Epithelial cell of esophagus (primary cell): Measurements from ENCODE around the gene PTGES3L.
"Not testable (repeated sequence)": the region's sequence is repeated elsewhere in the genome, so short reads cannot be mapped to it uniquely, and the experiment has no call there.

Experiments used
- DNase-seq: peaks from one replicate; pipeline ENCODE4 v3.0.0; 2010; ENCODE audit warnings: low read depth
- H3K4me3 ChIP-seq: 2 replicates; pipeline ENCODE4 v1.5.1; 2011; ENCODE audit warnings: mild to moderate bottlenecking, low read length, control low read depth
- CTCF ChIP-seq: IDR thresholded peaks from 2 replicates; pipeline ENCODE4 v1.5.1; 2011; ENCODE audit warnings: low read depth, mild to moderate bottlenecking, low read length, control low read depth, inconsistent platforms; ENCODE audit not compliant: insufficient read depth; ENCODE audit errors: missing control alignments

Gene PTGES3L

GRCh38 chr17:42924891-42925290, 55.0 kb downstream of the PTGES3L start:
- no peak for DNase-seq
- TF ChIP-seq CTCF = no peak
- H3K4me3 ChIP-seq = no peak overlapping the region

GRCh38 chr17:42923472-42923871, 56.4 kb downstream of the PTGES3L start:
- not testable (repeated sequence) for H3K4me3 ChIP-seq, DNase-seq

- no peak for DNase-seq
- no peak for TF ChIP-seq CTCF
- no peak overlapping the region for H3K4me3 ChIP-seq
Measured at GRCh38 chr17:42922294-42922693, 57.6 kb downstream of the PTGES3L start.

- no peak for TF ChIP-seq CTCF
- H3K4me3 ChIP-seq = no peak overlapping the region
- no peak for DNase-seq
Measured at GRCh38 chr17:42920922-42921321, 59.0 kb downstream of the PTGES3L start.

- TF ChIP-seq CTCF = no peak
- no peak for DNase-seq
- no peak overlapping the region for H3K4me3 ChIP-seq
Measured at GRCh38 chr17:42920106-42920900, 59.6 kb downstream of the PTGES3L start.

- DNase-seq = not testable (repeated sequence)
Measured at GRCh38 chr17:42919522-42920077, 60.3 kb downstream of the PTGES3L start.

GRCh38 chr17:42918902-42919521, 60.9 kb downstream of the PTGES3L start:
- DNase-seq = no peak
- H3K4me3 ChIP-seq = no peak overlapping the region
- TF ChIP-seq CTCF = no peak

More at GRCh38 chr17:42919522-42920077, 60.3 kb downstream of the PTGES3L start:
- H3K4me3 ChIP-seq = not testable (repeated sequence)
